H9 (cell line): ENCODE measurements around the gene DKK3. TPM values are rescaled to one million over a fixed set of nuclear protein-coding genes. Genes with fewer than 3 reads are reported as not detected.

Source experiments
- DNase-seq: peaks from one replicate; pipeline ENCODE4 v3.0.0-alpha.2; 2017
- H2AFZ ChIP-seq: one replicate; pipeline ENCODE4 v1.6.1; 2013; ENCODE audit warnings: mild to moderate bottlenecking, low read length, control low read depth, moderate library complexity
- H2AK5ac ChIP-seq: 2 replicates; pipeline ENCODE4 v1.6.1; 2013; ENCODE audit warnings: low read length, control low read depth, mixed read lengths; ENCODE audit not compliant: insufficient read length
- H2BK120ac ChIP-seq: one replicate; pipeline ENCODE4 v1.6.1; 2013; ENCODE audit warnings: low read depth, mild to moderate bottlenecking, low read length, control low read depth, inconsistent platforms; ENCODE audit not compliant: poor library complexity, severe bottlenecking
- H2BK12ac ChIP-seq: 2 replicates; pipeline ENCODE4 v1.6.1; 2013; ENCODE audit warnings: low read length, control low read depth, mixed read lengths, low read depth; ENCODE audit not compliant: insufficient read length
- H2BK15ac ChIP-seq: 2 replicates; pipeline ENCODE4 v1.6.1; 2013; ENCODE audit warnings: low read depth, low read length, control low read depth
- H2BK20ac ChIP-seq: one replicate; pipeline ENCODE4 v1.6.1; 2013; ENCODE audit warnings: low read depth, mild to moderate bottlenecking, low read length, control low read depth, inconsistent platforms; ENCODE audit not compliant: poor library complexity, severe bottlenecking
- H2BK5ac ChIP-seq: 2 replicates; pipeline ENCODE4 v1.6.1; 2013; ENCODE audit warnings: low read length, control low read depth, mixed read lengths; ENCODE audit not compliant: insufficient read length
- H3K14ac ChIP-seq: 2 replicates; pipeline ENCODE4 v1.6.1; 2013; ENCODE audit warnings: low read length, control low read depth; ENCODE audit not compliant: insufficient read depth
- H3K18ac ChIP-seq: 2 replicates; pipeline ENCODE4 v1.6.1; 2013; ENCODE audit warnings: low read depth, mild to moderate bottlenecking, mixed read lengths, low read length, control low read depth; ENCODE audit not compliant: insufficient read length
- H3K23ac ChIP-seq: 2 replicates; pipeline ENCODE4 v1.6.1; 2013; ENCODE audit warnings: low read length, control low read depth, mixed read lengths, low read depth; ENCODE audit not compliant: insufficient read length
- H3K23me2 ChIP-seq: 2 replicates; pipeline ENCODE4 v1.6.1; 2013; ENCODE audit warnings: low read depth, mild to moderate bottlenecking, mixed read lengths, low read length, control low read depth; ENCODE audit not compliant: insufficient read length, poor library complexity, severe bottlenecking
- H3K27ac ChIP-seq: 2 replicates; pipeline ENCODE4 v1.5.1; 2013; ENCODE audit warnings: low read length, control low read depth, mixed read lengths, low read depth; ENCODE audit not compliant: insufficient read length
- H3K27me3 ChIP-seq: 2 replicates; pipeline ENCODE4 v1.6.1; 2013; ENCODE audit warnings: low read length, control low read depth, inconsistent platforms; ENCODE audit not compliant: insufficient read depth
- H3K4ac ChIP-seq: 2 replicates; pipeline ENCODE4 v1.6.1; 2013; ENCODE audit warnings: low read depth, mild to moderate bottlenecking, control low read depth, inconsistent platforms, low read length, moderate library complexity
- H3K4me1 ChIP-seq: 2 replicates; pipeline ENCODE4 v1.6.1; 2013; ENCODE audit warnings: low read length, control low read depth, inconsistent platforms; ENCODE audit not compliant: insufficient read depth
- H3K4me2 ChIP-seq: 2 replicates; pipeline ENCODE4 v1.6.1; 2013; ENCODE audit warnings: low read length, control low read depth, mixed read lengths; ENCODE audit not compliant: insufficient read length, insufficient read depth
- H3K56ac ChIP-seq: 2 replicates; pipeline ENCODE4 v1.6.1; 2013; ENCODE audit warnings: low read depth, mild to moderate bottlenecking, mixed read lengths, low read length, control low read depth; ENCODE audit not compliant: insufficient read length
- H3K79me1 ChIP-seq: 2 replicates; pipeline ENCODE4 v1.6.1; 2013; ENCODE audit warnings: low read depth, mild to moderate bottlenecking, moderate library complexity, low read length, control low read depth, inconsistent platforms; ENCODE audit not compliant: insufficient read depth, poor library complexity, severe bottlenecking
- H3K79me2 ChIP-seq: 2 replicates; pipeline ENCODE4 v1.6.1; 2013; ENCODE audit warnings: low read length, control low read depth, inconsistent platforms; ENCODE audit not compliant: insufficient read depth
- H3K9ac ChIP-seq: 2 replicates; pipeline ENCODE4 v1.6.1; 2013; ENCODE audit warnings: low read length, control low read depth, mixed read lengths; ENCODE audit not compliant: insufficient read length; ENCODE audit errors: extremely low read depth
- H3K9me3 ChIP-seq: one replicate; pipeline ENCODE4 v1.6.1; 2013; ENCODE audit warnings: low read depth, low read length, inconsistent platforms; ENCODE audit not compliant: control insufficient read depth
- H3T11ph ChIP-seq: one replicate; pipeline ENCODE4 v1.6.1; 2013; ENCODE audit warnings: mild to moderate bottlenecking, low read length, control low read depth, inconsistent platforms
- H4K20me1 ChIP-seq: one replicate; pipeline ENCODE4 v1.6.1; 2013; ENCODE audit not compliant: control insufficient read depth, insufficient read length, insufficient read depth
- H4K5ac ChIP-seq: 2 replicates; pipeline ENCODE4 v1.6.1; 2013; ENCODE audit warnings: low read depth, mild to moderate bottlenecking, mixed read lengths, low read length, control low read depth; ENCODE audit not compliant: insufficient read length
- H4K8ac ChIP-seq: replicated peaks from 2 replicates; pipeline ENCODE4 v1.6.1; 2013; ENCODE audit warnings: low read length, control low read depth, mixed read lengths, low read depth; ENCODE audit not compliant: insufficient read length
- H4K91ac ChIP-seq: 2 replicates; pipeline ENCODE4 v1.6.1; 2013; ENCODE audit warnings: low read depth, mild to moderate bottlenecking, moderate library complexity, mixed read lengths, low read length, control low read depth; ENCODE audit not compliant: insufficient read length
- H3K27ac Mint-ChIP-seq, 3 experiments: 2 replicates in 2 of 3; 3 replicates in 1 of 3; pipeline ENCODE4 v1.8.0; 2020 to 2021; ENCODE audit warnings: mixed read lengths in 3 of 3, mild to moderate bottlenecking in 1 of 3, moderate library complexity in 1 of 3
- H3K27me3 Mint-ChIP-seq: 2 replicates; pipeline ENCODE4 v1.8.0; 2021; ENCODE audit warnings: low read depth, mild to moderate bottlenecking, moderate library complexity, mixed read lengths
- H3K36me3 Mint-ChIP-seq, 3 experiments: 2 replicates in 2 of 3; 3 replicates in 1 of 3; pipeline ENCODE4 v1.8.0; 2020 to 2021; ENCODE audit warnings: low read depth in 3 of 3, mixed read lengths in 3 of 3; ENCODE audit not compliant: insufficient read depth in 1 of 3
- H3K4me1 Mint-ChIP-seq, 2 experiments: 2 replicates each; pipeline ENCODE4 v1.8.0; 2020; ENCODE audit warnings: mixed read lengths in 2 of 2
- H3K4me3 Mint-ChIP-seq, 2 experiments: 2 replicates in 1 of 2; 3 replicates in 1 of 2; pipeline ENCODE4 v1.8.0; 2020 to 2021; ENCODE audit warnings: mild to moderate bottlenecking in 2 of 2, mixed read lengths in 2 of 2, moderate library complexity in 1 of 2
- H3K9me3 Mint-ChIP-seq, 2 experiments: 2 replicates in 1 of 2; 3 replicates in 1 of 2; pipeline ENCODE4 v1.8.0; 2020; ENCODE audit warnings: mild to moderate bottlenecking in 2 of 2, mixed read lengths in 2 of 2, moderate library complexity in 1 of 2
- WGBS: extraction: QIAGEN DNeasy Blood & Tissue Kit; methylation state at CpG from one replicate; pipeline ENCODE4 v1.1.7; 2013; ENCODE audit warnings: missing lambda C conversion rate, low lambda C conversion rate, mixed read lengths; ENCODE audit not compliant: insufficient read length; ENCODE audit errors: extremely low coverage; 5-methylcytosine and 5-hydroxymethylcytosine counted together
- total RNA-seq: library from RNA; stranded (reverse); gene quantifications from 2 replicates; pipeline ENCODE4 v1.2.1, GENCODE V29; 2021
- TF ChIP-seq, protein P1 (sequence below): fragments of 200-600 bp; sonication (generic); conservative IDR thresholded peaks from 3 replicates; pipeline ENCODE4 v1.8.0; 2021; ENCODE audit warnings: antibody characterized with exemption, mild to moderate bottlenecking

DKK3 gene
- total RNA-seq, 1 experiment from 2014 or later: 17.1 TPM

DNA sequence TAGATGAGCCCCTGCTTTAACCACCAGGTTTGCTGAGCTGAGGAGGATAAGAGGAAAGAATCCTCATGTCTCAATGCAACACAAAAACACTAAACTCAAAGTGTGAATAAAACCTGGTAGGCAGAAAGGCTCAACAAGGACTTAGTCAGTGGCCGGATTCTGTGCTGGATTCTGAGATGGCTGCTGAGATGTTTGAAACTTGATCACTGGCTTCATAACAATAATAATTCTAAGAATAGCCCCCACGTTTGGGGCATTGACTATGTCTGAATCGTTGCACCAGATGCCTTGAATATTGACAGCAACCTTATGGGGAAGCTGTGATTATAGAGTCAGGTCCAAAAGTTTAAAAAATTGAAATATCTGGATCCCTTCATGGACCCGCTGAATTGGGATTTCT, 4.6 kb downstream of the DKK3 start:
- no peak for DNase-seq
- no peak overlapping the region for H3T11ph ChIP-seq
- peaks cover 7% of the 10 kb centered on the region for H3K23me2 ChIP-seq
- H3K79me1 ChIP-seq: no peaks in the 10 kb centered on the region
- no peak overlapping the region for H2BK5ac ChIP-seq
- Mint-ChIP-seq H3K9me3 (no peaks in the 10 kb centered on the region), H3K27me3 (peaks cover 15% of the 10 kb centered on the region), H3K4me1 (peaks cover 8 to 9% of the 10 kb centered on the region in 2 experiments), H3K4me3 (no peak overlapping the region), H3K36me3 (peaks cover 5 to 23% (median 6%) of the 10 kb centered on the region in 3 experiments; a peak in 6 of 7 replicates), H3K27ac (no peak overlapping the region)
- H3K27ac ChIP-seq: no peak overlapping the region
- H3K56ac ChIP-seq: no peak overlapping the region
- H2AK5ac ChIP-seq: no peak overlapping the region
- H3K9me3 ChIP-seq: no peaks in the 10 kb centered on the region
- H3K4me1 ChIP-seq: no peaks in the 10 kb centered on the region; the same call in 1 of the 2 replicates
- no peak overlapping the region for H4K91ac ChIP-seq
- no peak overlapping the region for H2BK12ac ChIP-seq
- no peak overlapping the region for H2BK15ac ChIP-seq
- H3K4me2 ChIP-seq: no peak overlapping the region
- no peaks in the 10 kb centered on the region for H3K79me2 ChIP-seq
- H3K23ac ChIP-seq: no peak overlapping the region
- H4K8ac ChIP-seq: no peak overlapping the region
- no peak overlapping the region for H2AFZ ChIP-seq
- no peak overlapping the region for H3K4ac ChIP-seq
- H2BK20ac ChIP-seq: no peak overlapping the region
- no peak overlapping the region for H4K5ac ChIP-seq
- no peak overlapping the region for H3K14ac ChIP-seq
- no peaks in the 10 kb centered on the region; the same call in 1 of the 2 replicates for H3K27me3 ChIP-seq
- H3K9ac ChIP-seq: no peak overlapping the region
- H4K20me1 ChIP-seq: no peaks in the 10 kb centered on the region
- TF ChIP-seq, protein P1, sequence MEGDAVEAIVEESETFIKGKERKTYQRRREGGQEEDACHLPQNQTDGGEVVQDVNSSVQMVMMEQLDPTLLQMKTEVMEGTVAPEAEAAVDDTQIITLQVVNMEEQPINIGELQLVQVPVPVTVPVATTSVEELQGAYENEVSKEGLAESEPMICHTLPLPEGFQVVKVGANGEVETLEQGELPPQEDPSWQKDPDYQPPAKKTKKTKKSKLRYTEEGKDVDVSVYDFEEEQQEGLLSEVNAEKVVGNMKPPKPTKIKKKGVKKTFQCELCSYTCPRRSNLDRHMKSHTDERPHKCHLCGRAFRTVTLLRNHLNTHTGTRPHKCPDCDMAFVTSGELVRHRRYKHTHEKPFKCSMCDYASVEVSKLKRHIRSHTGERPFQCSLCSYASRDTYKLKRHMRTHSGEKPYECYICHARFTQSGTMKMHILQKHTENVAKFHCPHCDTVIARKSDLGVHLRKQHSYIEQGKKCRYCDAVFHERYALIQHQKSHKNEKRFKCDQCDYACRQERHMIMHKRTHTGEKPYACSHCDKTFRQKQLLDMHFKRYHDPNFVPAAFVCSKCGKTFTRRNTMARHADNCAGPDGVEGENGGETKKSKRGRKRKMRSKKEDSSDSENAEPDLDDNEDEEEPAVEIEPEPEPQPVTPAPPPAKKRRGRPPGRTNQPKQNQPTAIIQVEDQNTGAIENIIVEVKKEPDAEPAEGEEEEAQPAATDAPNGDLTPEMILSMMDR: no peak
- no peak overlapping the region for H2BK120ac ChIP-seq
- H3K18ac ChIP-seq: no peak overlapping the region
- no CpG with 5 or more reads among the region's 4 CpGs for WGBS
